BLaER1 treated with 17β-estradiol and CSF1 and Interleukin-3, amounts not matched to agents 10 nM and 100 nM (cell line): ENCODE results near the gene IPO9.

ENCODE experiments used
- H3K27ac ChIP-seq, 11 experiments: shearing (Covaris generic); formaldehyde crosslinking; 2 replicates each; pipeline ENCODE4 v1.8.1; 2022
- H3K27me3 ChIP-seq, 11 experiments: shearing (Covaris generic); formaldehyde crosslinking; 2 replicates each; pipeline ENCODE4 v1.8.1; 2022
- H3K36me3 ChIP-seq, 11 experiments: shearing (Covaris generic); formaldehyde crosslinking; 2 replicates each; pipeline ENCODE4 v1.8.1; 2022
- H3K4me1 ChIP-seq, 10 experiments: shearing (Covaris generic); formaldehyde crosslinking; 2 replicates each; pipeline ENCODE4 v1.8.1; 2022
- H3K4me2 ChIP-seq, 11 experiments: shearing (Covaris generic); formaldehyde crosslinking; 2 replicates each; pipeline ENCODE4 v1.8.1; 2022
- H3K4me3 ChIP-seq, 10 experiments: shearing (Covaris generic); formaldehyde crosslinking; 2 replicates each; pipeline ENCODE4 v1.8.1; 2022
- H3K9ac ChIP-seq, 11 experiments: shearing (Covaris generic); formaldehyde crosslinking; 2 replicates each; pipeline ENCODE4 v1.8.1; 2022
- H3K9me3 ChIP-seq, 11 experiments: shearing (Covaris generic); formaldehyde crosslinking; replicated peaks in 1 of 11; 2 replicates each; pipeline ENCODE4 v1.8.1; 2022
- H4K20me1 ChIP-seq, 11 experiments: shearing (Covaris generic); formaldehyde crosslinking; 2 replicates each; pipeline ENCODE4 v1.8.1; 2022
- Cebpa-rat ChIP-seq, 11 experiments: shearing (Covaris generic); IDR thresholded peaks; 2 replicates each; pipeline ENCODE4 v1.8.1; 2022

Gene IPO9

GRCh38 chr1:201828820-201829774, at the start of gene IPO9:
TSS of gene IPO9 (plus strand) at chr1:201829157. CDS start at chr1:201829210, 53 bp downstream.
- peak within 1 kb of the TSS; percentile 91 to 99 (median 97) for H3K27ac ChIP-seq

DNA sequence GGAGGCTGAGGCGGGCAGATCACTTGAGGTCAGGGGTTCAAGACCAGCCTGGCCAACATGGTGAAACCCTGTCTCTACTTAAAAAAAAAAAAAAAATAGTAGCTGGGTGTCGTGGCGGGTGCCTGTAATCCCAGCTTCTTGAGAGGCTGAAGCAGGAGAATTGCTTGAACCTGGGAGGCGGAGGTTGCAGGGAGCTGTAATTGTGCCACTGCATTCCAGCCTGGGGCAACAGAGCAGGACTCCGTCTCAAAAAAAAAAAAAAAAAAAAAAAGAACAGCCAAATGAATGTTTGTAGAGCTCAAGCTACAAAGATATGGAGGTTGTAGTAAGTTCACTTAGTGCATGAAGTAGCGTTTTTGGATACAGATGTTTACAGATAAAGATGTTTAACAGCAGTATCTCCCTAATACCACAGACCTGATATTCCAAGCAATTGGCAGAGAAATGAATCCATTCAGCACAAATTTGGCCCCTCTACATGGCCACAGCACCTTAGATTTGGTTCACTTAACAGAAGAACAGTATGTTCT, 49.5 kb upstream of the IPO9 start:
- H3K9me3 ChIP-seq, result no peaks in the 10 kb centered on the region
- H3K4me3 ChIP-seq, result no peak overlapping the region
- no peaks in the 10 kb centered on the region for H3K4me1 ChIP-seq
- no peak for TF ChIP-seq Cebpa-rat (IDR thresholded peaks at IDR 0.05)
- H3K36me3 ChIP-seq, result peaks cover 45 to 99% (median 75%) of the 10 kb centered on the region in 11 experiments
- no peak overlapping the region for H3K27ac ChIP-seq
- H4K20me1 ChIP-seq, result peaks cover 0 to 36% (median under 1%) of the 10 kb centered on the region in 11 experiments; a peak in 6 of 22 replicates
- no peak overlapping the region for H3K4me2 ChIP-seq
- no peak overlapping the region for H3K9ac ChIP-seq
- no peaks in the 10 kb centered on the region for H3K27me3 ChIP-seq

More at GRCh38 chr1:201828820-201829774, at the start of gene IPO9:
- Histone ChIP-seq H3K4me2 (peak within 1 kb of the TSS; percentile 73 to 97 (median 88)), H3K4me1 (peaks cover 40 to 54% (median 51%) of the 10 kb centered on the region in 10 experiments), H3K27me3 (no peaks in the 10 kb centered on the region), H3K36me3 (peaks cover 0 to 20% (median 4%) of the 10 kb centered on the region in 11 experiments; a peak in 8 of 22 replicates), H3K4me3 (peak within 1 kb of the TSS; percentile 85 to 97 (median 90)), H3K9me3 (no peaks in the 10 kb centered on the region), H4K20me1 (peaks cover 32 to 74% (median 46%) of the 10 kb centered on the region in 11 experiments; a peak in 20 of 22 replicates), H3K9ac (peak within 1 kb of the TSS; percentile 93 to 99 (median 98))
- TF ChIP-seq Cebpa-rat (IDR thresholded peaks at IDR 0.05), result no peak

DNA sequence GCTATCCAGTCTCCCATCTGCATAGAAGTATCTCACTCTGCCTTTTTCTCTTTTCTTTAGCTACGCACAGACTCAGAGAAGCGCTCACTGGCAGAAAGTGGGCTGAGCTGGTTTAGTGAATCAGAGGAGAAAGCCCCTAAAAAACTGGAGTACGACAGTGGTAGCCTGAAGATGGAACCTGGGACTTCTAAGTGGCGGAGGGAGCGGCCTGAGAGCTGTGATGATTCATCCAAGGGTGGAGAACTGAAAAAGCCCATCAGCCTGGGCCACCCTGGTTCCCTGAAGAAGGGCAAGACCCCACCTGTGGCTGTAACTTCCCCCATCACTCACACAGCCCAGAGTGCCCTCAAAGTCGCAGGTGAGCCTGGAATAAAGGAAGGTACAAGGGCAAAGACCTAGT, 48.0 kb upstream of the IPO9 start:
- H3K27me3 ChIP-seq, result no peaks in the 10 kb centered on the region
- H3K9me3 ChIP-seq, result no peaks in the 10 kb centered on the region
- H3K4me1 ChIP-seq, result no peaks in the 10 kb centered on the region; a peak in 1 of 20 replicates
- no peak for TF ChIP-seq Cebpa-rat (IDR thresholded peaks at IDR 0.05)
- no peak overlapping the region for H3K4me2 ChIP-seq
- H3K9ac ChIP-seq, result no peak overlapping the region
- peaks cover 56 to 99% (median 75%) of the 10 kb centered on the region in 11 experiments for H3K36me3 ChIP-seq
- peaks cover 0 to 30% (median 0%) of the 10 kb centered on the region in 11 experiments; a peak in 5 of 22 replicates for H4K20me1 ChIP-seq
- no peak overlapping the region for H3K4me3 ChIP-seq
- no peak overlapping the region for H3K27ac ChIP-seq

GRCh38 chr1:201781437-201781836, 47.5 kb upstream of the IPO9 start:
- no peak overlapping the region for H3K4me3 ChIP-seq
- peaks cover 61 to 99% (median 77%) of the 10 kb centered on the region in 11 experiments for H3K36me3 ChIP-seq
- H3K9me3 ChIP-seq, result no peaks in the 10 kb centered on the region
- H3K27ac ChIP-seq, result no peak overlapping the region; a peak in 1 of 22 replicates
- TF ChIP-seq Cebpa-rat (IDR thresholded peaks at IDR 0.05), result no peak
- no peak overlapping the region for H3K9ac ChIP-seq
- H3K4me2 ChIP-seq, result no peak overlapping the region
- peaks cover 0 to 30% (median 0%) of the 10 kb centered on the region in 11 experiments; a peak in 5 of 22 replicates for H4K20me1 ChIP-seq
- peaks cover 0 to 5% (median 2%) of the 10 kb centered on the region in 10 experiments; a peak in 11 of 20 replicates for H3K4me1 ChIP-seq
- no peaks in the 10 kb centered on the region for H3K27me3 ChIP-seq

DNA sequence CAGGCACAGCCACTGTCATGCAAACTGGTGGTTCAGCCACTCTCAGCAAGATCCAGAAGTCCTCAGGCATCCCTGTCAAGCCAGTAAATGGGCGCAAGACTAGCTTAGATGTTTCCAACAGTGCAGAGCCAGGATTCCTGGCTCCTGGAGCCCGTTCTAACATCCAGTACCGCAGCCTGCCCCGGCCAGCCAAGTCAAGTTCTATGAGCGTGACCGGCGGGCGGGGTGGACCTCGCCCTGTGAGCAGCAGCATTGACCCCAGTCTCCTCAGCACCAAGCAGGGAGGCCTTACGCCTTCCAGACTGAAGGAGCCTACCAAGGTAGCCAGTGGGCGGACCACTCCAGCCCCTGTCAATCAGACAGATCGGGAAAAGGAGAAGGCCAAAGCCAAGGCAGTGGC, 46.6 kb upstream of the IPO9 start:
- peaks cover 0 to 14% (median 11%) of the 10 kb centered on the region in 10 experiments; a peak in 18 of 20 replicates for H3K4me1 ChIP-seq
- H4K20me1 ChIP-seq, result peaks cover 0 to 22% (median 0%) of the 10 kb centered on the region in 11 experiments; a peak in 5 of 22 replicates
- no peaks in the 10 kb centered on the region for H3K9me3 ChIP-seq
- H3K9ac ChIP-seq, result no peak overlapping the region
- no peak overlapping the region for H3K4me2 ChIP-seq
- no peak overlapping the region for H3K4me3 ChIP-seq
- peaks cover 70 to 99% (median 84%) of the 10 kb centered on the region in 11 experiments for H3K36me3 ChIP-seq
- H3K27ac ChIP-seq, result peak overlapping the region in 1 of 11 experiments; percentile 31; a peak in 3 of 22 replicates
- no peaks in the 10 kb centered on the region for H3K27me3 ChIP-seq
- TF ChIP-seq Cebpa-rat (IDR thresholded peaks at IDR 0.05), result no peak

DNA sequence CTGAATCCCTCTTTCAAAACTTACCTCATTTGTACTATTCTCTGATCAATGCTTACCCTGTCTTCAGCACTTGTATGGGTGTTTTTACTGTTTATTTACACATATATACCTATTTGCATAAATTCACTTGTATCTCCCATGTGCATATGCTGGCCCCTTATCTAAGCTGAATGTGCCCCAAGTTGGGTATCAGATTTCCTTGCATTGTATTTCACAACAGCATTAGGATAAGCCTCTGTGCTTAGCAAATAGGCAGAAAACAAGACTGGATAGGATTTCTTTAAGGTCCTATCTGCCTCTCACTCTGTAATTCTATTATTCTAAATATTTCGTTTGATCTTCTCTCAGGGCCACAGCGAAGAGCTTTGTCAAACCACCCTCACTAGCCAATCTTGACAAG, 45.9 kb upstream of the IPO9 start:
- peaks cover 0 to 15% (median 0%) of the 10 kb centered on the region in 11 experiments; a peak in 5 of 22 replicates for H4K20me1 ChIP-seq
- TF ChIP-seq Cebpa-rat (IDR thresholded peaks at IDR 0.05), result no peak
- no peak overlapping the region for H3K4me2 ChIP-seq
- peaks cover 6 to 21% (median 17%) of the 10 kb centered on the region in 10 experiments for H3K4me1 ChIP-seq
- H3K27ac ChIP-seq, result 0 out of 22 replicates have a peak overlapping the region, but pooled peaks of 1 of the 11 experiments have one; percentile 31
- no peak overlapping the region for H3K4me3 ChIP-seq
- H3K36me3 ChIP-seq, result peaks cover 77 to 99% (median 90%) of the 10 kb centered on the region in 11 experiments
- no peaks in the 10 kb centered on the region for H3K27me3 ChIP-seq
- H3K9me3 ChIP-seq, result no peaks in the 10 kb centered on the region
- H3K9ac ChIP-seq, result no peak overlapping the region

- no peak for TF ChIP-seq Cebpa-rat (IDR thresholded peaks at IDR 0.05)
- no peak overlapping the region for H3K4me3 ChIP-seq
- no peaks in the 10 kb centered on the region for H3K27me3 ChIP-seq
- H3K4me2 ChIP-seq, result no peak overlapping the region
- H3K9ac ChIP-seq, result no peak overlapping the region
- H3K4me1 ChIP-seq, result peaks cover 11 to 26% (median 22%) of the 10 kb centered on the region in 10 experiments
- peaks cover 0 to 12% (median 0%) of the 10 kb centered on the region in 11 experiments; a peak in 3 of 22 replicates for H4K20me1 ChIP-seq
- no peak overlapping the region for H3K27ac ChIP-seq
- H3K9me3 ChIP-seq, result no peaks in the 10 kb centered on the region
- H3K36me3 ChIP-seq, result peaks cover 82 to 99% (median 92%) of the 10 kb centered on the region in 11 experiments
These were observed 45.4 kb upstream of the IPO9 start for GRCh38 chr1:201783572-201783971.

- Histone ChIP-seq H3K27ac (no peak overlapping the region), H3K36me3 (peaks cover 86 to 99% (median 95%) of the 10 kb centered on the region in 11 experiments), H3K9me3 (no peaks in the 10 kb centered on the region), H3K9ac (no peak overlapping the region), H3K4me2 (no peak overlapping the region), H3K27me3 (no peaks in the 10 kb centered on the region), H3K4me1 (peaks cover 28 to 43% (median 40%) of the 10 kb centered on the region in 10 experiments), H4K20me1 (peaks cover 0 to 6% (median 0%) of the 10 kb centered on the region in 11 experiments; a peak in 2 of 22 replicates), H3K4me3 (no peak overlapping the region)
- TF ChIP-seq Cebpa-rat (IDR thresholded peaks at IDR 0.05), result no peak
These were observed 43.7 kb upstream of the IPO9 start for GRCh38 chr1:201785291-201785690.
